GM12892 (cell line): ENCODE results near the gene C6.

Experiments
- POLR2AphosphoS5 ChIP-seq: IDR thresholded peaks from 2 replicates; pipeline ENCODE4 v1.6.1; 2011; ENCODE audit warnings: low read depth, low read length, control low read depth
- TAF1 ChIP-seq: IDR thresholded peaks from 2 replicates; pipeline ENCODE4 v1.6.1; 2011; ENCODE audit warnings: low read depth, mild to moderate bottlenecking, control low read depth, low read length, borderline replicate concordance

GRCh38 chr5:41212935-41213334 lies 397 bp downstream of the C6 start:
- TF ChIP-seq TAF1 (no peak), POLR2AphosphoS5 (no peak)
